ENCODE measurements around the gene ATG4B. TPM values are rescaled to one million over a fixed set of nuclear protein-coding genes. Genes with fewer than 3 reads are reported as not detected.

Gene ATG4B
- total RNA-seq, 3 donors from 2014 or later: 47.7 to 71.1 (median 64.2) TPM

GRCh38 chr2:241639385-241639784, 1.9 kb downstream of the ATG4B start:
- H3K4me1 ChIP-seq: peaks cover 8 to 23% of the 10 kb centered on the region in 2 donors
- no peak overlapping the region for H3K27ac ChIP-seq
- no peak for TF ChIP-seq POLR2A (IDR thresholded peaks at IDR 0.05)
- TF ChIP-seq POLR2AphosphoS5 (IDR thresholded peaks at IDR 0.05): no peak
- no peak for TF ChIP-seq CTCF (IDR thresholded peaks at IDR 0.05)
- intact Hi-C loops (cut with DNase I; ENCODE audit: low total_unique reads): loop anchor here (5.0 kb wide), 1 partner anchor 213 kb away; no protein-coding TSS in a partner anchor
- H3K4me3 ChIP-seq: peak overlapping the region in 1 of 3 donors; percentile 78
- no peaks in the 10 kb centered on the region for H3K9me3 ChIP-seq
- no peaks in the 10 kb centered on the region for H3K36me3 ChIP-seq
- no peak for DNase-seq (ENCODE audit: low spot score in 2 of 2)
- H3K27me3 ChIP-seq: no peaks in the 10 kb centered on the region

GRCh38 chr2:241640165-241640795, 2.8 kb downstream of the ATG4B start:
- DNase-seq (ENCODE audit: low spot score in 2 of 2): no peak
- no peaks in the 10 kb centered on the region for H3K27me3 ChIP-seq
- H3K4me3 ChIP-seq: no peak overlapping the region
- no peak overlapping the region for H3K27ac ChIP-seq
- TF ChIP-seq POLR2A (IDR thresholded peaks at IDR 0.05): no peak
- TF ChIP-seq CTCF (IDR thresholded peaks at IDR 0.05): no peak
- no peak for TF ChIP-seq POLR2AphosphoS5 (IDR thresholded peaks at IDR 0.05)
- intact Hi-C loops (cut with DNase I; ENCODE audit: low total_unique reads): no loop called here
- no peaks in the 10 kb centered on the region for H3K36me3 ChIP-seq
- peaks cover 8 to 23% of the 10 kb centered on the region in 2 donors for H3K4me1 ChIP-seq
- no peaks in the 10 kb centered on the region for H3K9me3 ChIP-seq

GRCh38 chr2:241641631-241642030, 4.1 kb downstream of the ATG4B start:
- no peak for TF ChIP-seq POLR2A (IDR thresholded peaks at IDR 0.05)
- no peak for TF ChIP-seq POLR2AphosphoS5 (IDR thresholded peaks at IDR 0.05)
- no peak for TF ChIP-seq CTCF (IDR thresholded peaks at IDR 0.05)
- intact Hi-C loops (cut with DNase I; ENCODE audit: low total_unique reads): no loop called here
- Histone ChIP-seq H3K4me1 (peaks cover 8 to 19% of the 10 kb centered on the region in 2 donors), H3K36me3 (no peaks in the 10 kb centered on the region), H3K9me3 (no peaks in the 10 kb centered on the region), H3K27me3 (no peaks in the 10 kb centered on the region), H3K4me3 (no peak overlapping the region), H3K27ac (no peak overlapping the region)
- no peak for DNase-seq (ENCODE audit: low spot score in 2 of 2)

- Histone ChIP-seq H3K27ac (no peak overlapping the region), H3K9me3 (no peaks in the 10 kb centered on the region), H3K36me3 (no peaks in the 10 kb centered on the region), H3K4me3 (no peak overlapping the region), H3K27me3 (no peaks in the 10 kb centered on the region), H3K4me1 (no peaks in the 10 kb centered on the region)
- no peak for DNase-seq (ENCODE audit: low spot score in 2 of 2)
- TF ChIP-seq CTCF (IDR thresholded peaks at IDR 0.05) (no peak), POLR2AphosphoS5 (IDR thresholded peaks at IDR 0.05) (no peak), POLR2A (IDR thresholded peaks at IDR 0.05) (no peak)
- intact Hi-C loops (cut with DNase I; ENCODE audit: low total_unique reads): no loop called here
Measured at GRCh38 chr2:241645056-241645914, 7.8 kb downstream of the ATG4B start.
